GM23338 (cell line): ENCODE data around the gene HADHB. TPM values are rescaled to one million over a fixed set of nuclear protein-coding genes. Genes with fewer than 3 reads are reported as not detected.

ENCODE experiments used
- ATAC-seq: fragments of 200-7000 bp; cut with Tn5 transposase; 3 replicates; pipeline ENCODE4 v1.9.1; 2020
- DNase-seq: peaks from one replicate; pipeline ENCODE4 v3.0.0-alpha.2; 2015; ENCODE audit warnings: low spot score
- H2AFZ ChIP-seq: fragments of 200-600 bp; sonication (generic); 2 replicates; pipeline ENCODE4 v1.8.0; 2016; ENCODE audit warnings: antibody characterized with exemption, mild to moderate bottlenecking, moderate library complexity
- H3F3A ChIP-seq: fragments of 200-600 bp; sonication (generic); replicated peaks from 2 replicates; pipeline ENCODE4 v1.8.0; 2017; ENCODE audit warnings: antibody characterized with exemption, mixed run types, low read depth
- H3K27ac ChIP-seq: fragments of 200-600 bp; sonication (generic); 2 replicates; pipeline ENCODE4 v1.6.1; 2016; ENCODE audit warnings: low read depth
- H3K27me3 ChIP-seq: fragments of 200-600 bp; sonication (generic); 2 replicates; pipeline ENCODE4 v1.8.0; 2016; ENCODE audit warnings: mild to moderate bottlenecking, mixed run types, moderate library complexity; ENCODE audit not compliant: insufficient read depth
- H3K36me3 ChIP-seq: fragments of 200-600 bp; sonication (generic); 2 replicates; pipeline ENCODE4 v1.8.0; 2016; ENCODE audit warnings: mild to moderate bottlenecking; ENCODE audit not compliant: insufficient read depth
- H3K4me1 ChIP-seq: fragments of 200-600 bp; sonication (generic); 2 replicates; pipeline ENCODE4 v1.8.0; 2016; ENCODE audit warnings: mild to moderate bottlenecking, moderate library complexity; ENCODE audit not compliant: insufficient read depth
- H3K4me2 ChIP-seq: fragments of 200-600 bp; sonication (generic); 2 replicates; pipeline ENCODE4 v1.7.1; 2017; ENCODE audit warnings: mixed run types
- H3K4me3 ChIP-seq: fragments of 200-600 bp; sonication (generic); 2 replicates; pipeline ENCODE4 v1.6.1; 2016; ENCODE audit warnings: mixed run types
- H3K79me2 ChIP-seq: fragments of 200-600 bp; sonication (generic); replicated peaks from 2 replicates; pipeline ENCODE4 v1.8.0; 2017; ENCODE audit warnings: mild to moderate bottlenecking; ENCODE audit not compliant: insufficient read depth
- H3K9me2 ChIP-seq: fragments of 200-600 bp; sonication (generic); 2 replicates; pipeline ENCODE4 v1.8.0; 2017; ENCODE audit not compliant: insufficient read depth
- H4K20me1 ChIP-seq: fragments of 200-600 bp; sonication (generic); replicated peaks from 2 replicates; pipeline ENCODE4 v1.8.0; 2017; ENCODE audit warnings: mild to moderate bottlenecking; ENCODE audit not compliant: insufficient read depth
- H3K27ac Mint-ChIP-seq: 2 replicates; pipeline ENCODE4 v1.8.0; 2020; ENCODE audit warnings: inconsistent platforms, mild to moderate bottlenecking, moderate library complexity, mixed read lengths
- H3K27me3 Mint-ChIP-seq: 3 replicates; pipeline ENCODE4 v1.8.0; 2022; ENCODE audit warnings: low read depth, mild to moderate bottlenecking, moderate library complexity, mixed read lengths, inconsistent platforms; ENCODE audit not compliant: insufficient read depth, poor library complexity
- H3K36me3 Mint-ChIP-seq: 3 replicates; pipeline ENCODE4 v1.8.0; 2021; ENCODE audit warnings: low read depth, mild to moderate bottlenecking, inconsistent platforms, moderate library complexity, mixed read lengths
- H3K4me1 Mint-ChIP-seq: 3 replicates; pipeline ENCODE4 v1.8.0; 2020; ENCODE audit warnings: mild to moderate bottlenecking, inconsistent platforms, mixed read lengths
- H3K4me3 Mint-ChIP-seq: 3 replicates; pipeline ENCODE4 v1.8.0; 2021; ENCODE audit warnings: moderate library complexity, mild to moderate bottlenecking, inconsistent platforms, mixed read lengths
- H3K9me3 Mint-ChIP-seq: 3 replicates; pipeline ENCODE4 v1.8.0; 2020; ENCODE audit warnings: moderate library complexity, mild to moderate bottlenecking, inconsistent platforms, mixed read lengths
- CTCF ChIP-seq, 2 experiments: fragments of 200-600 bp in 1 of 2; sonication (generic) in 1 of 2; conservative IDR thresholded peaks; 2 replicates each; pipeline versions ENCODE4 v1.5.1 to v1.6.1; 2016 to 2017; ENCODE audit warnings: antibody characterized with exemption in 2 of 2, low read depth in 2 of 2, mild to moderate bottlenecking in 2 of 2, moderate library complexity in 1 of 2
- ETS1 ChIP-seq: IDR thresholded peaks from 2 replicates; pipeline ENCODE4 v1.6.1; 2016; ENCODE audit warnings: antibody characterized with exemption
- EZH2 ChIP-seq: fragments of 200-600 bp; sonication (generic); IDR thresholded peaks from one replicate; pipeline ENCODE4 v1.8.0; 2017; ENCODE audit warnings: antibody characterized with exemption, mild to moderate bottlenecking, low read depth; ENCODE audit not compliant: unreplicated experiment
- EZH2phosphoT487 ChIP-seq: fragments of 200-600 bp; sonication (generic); IDR thresholded peaks from one replicate; pipeline ENCODE4 v1.8.1; 2018; ENCODE audit warnings: antibody characterized with exemption; ENCODE audit not compliant: unreplicated experiment
- NANOG ChIP-seq: IDR thresholded peaks from 2 replicates; pipeline ENCODE4 v1.6.1; 2016; ENCODE audit warnings: antibody characterized with exemption, borderline replicate concordance
- POLR2AphosphoS5 ChIP-seq: IDR thresholded peaks from 2 replicates; pipeline ENCODE4 v1.6.1; 2016; ENCODE audit warnings: antibody characterized with exemption, low read depth
- STAT1 ChIP-seq: IDR thresholded peaks from one replicate; pipeline ENCODE4 v1.6.1; 2016; ENCODE audit warnings: antibody characterized with exemption; ENCODE audit not compliant: unreplicated experiment
- ZNF114 ChIP-seq: fragments of 250-450 bp; sonication (Bioruptor Pico); IDR thresholded peaks from 2 replicates; pipeline ENCODE4 v1.5.0; 2020; ENCODE audit warnings: mild to moderate bottlenecking, moderate library complexity
- ZNF331 ChIP-seq: fragments of 250-450 bp; sonication (Bioruptor Pico); IDR thresholded peaks from 2 replicates; pipeline ENCODE4 v1.5.0; 2020; ENCODE audit warnings: low read depth, mild to moderate bottlenecking, moderate library complexity
- polyA plus RNA-seq: library from polyadenylated mRNA; unstranded; fragments of >200 nt; fragmentation: Nextera tagmentation; extraction: Ambion mirVana; gene quantifications from 2 replicates; pipeline ENCODE4 v1.2.1, GENCODE V29; 2016
- total RNA-seq: library from RNA; depleted of rRNA; stranded (reverse); fragments of >200 nt; shearing (Covaris generic); gene quantifications from 2 replicates; pipeline ENCODE4 v1.2.3, GENCODE V29; 2014
- TF ChIP-seq, protein P1 (sequence below): fragments of 250-450 bp; sonication (Bioruptor Pico); IDR thresholded peaks from 2 replicates; pipeline ENCODE4 v1.5.0; 2020; ENCODE audit warnings: mild to moderate bottlenecking, moderate library complexity

HADHB gene
- total and polyA plus RNA-seq, 2 experiments from 2014 or later, result 41.1 to 43.4 TPM

DNA sequence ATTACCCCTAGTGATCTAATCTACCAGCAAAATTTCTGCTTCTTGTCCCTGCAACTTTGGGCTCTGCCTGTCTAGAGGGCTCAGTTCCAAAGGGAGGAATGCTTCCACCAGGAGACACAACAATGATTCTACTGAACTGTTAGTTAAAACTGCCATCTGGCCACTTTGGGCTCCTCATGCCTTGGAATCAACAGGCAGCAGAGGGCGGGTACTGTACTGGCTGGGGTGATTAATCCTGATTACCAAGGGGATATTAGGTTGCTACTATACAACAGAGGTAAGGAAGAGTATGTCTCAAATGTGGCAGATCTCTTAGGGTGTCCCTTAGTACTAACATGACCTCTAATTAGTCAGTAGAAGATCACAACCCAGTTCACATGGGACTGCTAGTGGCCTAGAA lies 21.7 kb upstream of the HADHB start:
- no peak overlapping the region for H3K27ac Mint-ChIP-seq
- no peak for TF ChIP-seq NANOG
- no peak for TF ChIP-seq EZH2
- TF ChIP-seq ZNF331 (CRISPR knock-in tag), result no peak
- TF ChIP-seq STAT1, result no peak
- no peak for TF ChIP-seq CTCF (conservative IDR thresholded peaks at IDR 0.05; ENCODE audit: low read depth in 2 of 2)
- no peak for TF ChIP-seq POLR2AphosphoS5
- TF ChIP-seq EZH2phosphoT487, result no peak
- TF ChIP-seq, protein P1, sequence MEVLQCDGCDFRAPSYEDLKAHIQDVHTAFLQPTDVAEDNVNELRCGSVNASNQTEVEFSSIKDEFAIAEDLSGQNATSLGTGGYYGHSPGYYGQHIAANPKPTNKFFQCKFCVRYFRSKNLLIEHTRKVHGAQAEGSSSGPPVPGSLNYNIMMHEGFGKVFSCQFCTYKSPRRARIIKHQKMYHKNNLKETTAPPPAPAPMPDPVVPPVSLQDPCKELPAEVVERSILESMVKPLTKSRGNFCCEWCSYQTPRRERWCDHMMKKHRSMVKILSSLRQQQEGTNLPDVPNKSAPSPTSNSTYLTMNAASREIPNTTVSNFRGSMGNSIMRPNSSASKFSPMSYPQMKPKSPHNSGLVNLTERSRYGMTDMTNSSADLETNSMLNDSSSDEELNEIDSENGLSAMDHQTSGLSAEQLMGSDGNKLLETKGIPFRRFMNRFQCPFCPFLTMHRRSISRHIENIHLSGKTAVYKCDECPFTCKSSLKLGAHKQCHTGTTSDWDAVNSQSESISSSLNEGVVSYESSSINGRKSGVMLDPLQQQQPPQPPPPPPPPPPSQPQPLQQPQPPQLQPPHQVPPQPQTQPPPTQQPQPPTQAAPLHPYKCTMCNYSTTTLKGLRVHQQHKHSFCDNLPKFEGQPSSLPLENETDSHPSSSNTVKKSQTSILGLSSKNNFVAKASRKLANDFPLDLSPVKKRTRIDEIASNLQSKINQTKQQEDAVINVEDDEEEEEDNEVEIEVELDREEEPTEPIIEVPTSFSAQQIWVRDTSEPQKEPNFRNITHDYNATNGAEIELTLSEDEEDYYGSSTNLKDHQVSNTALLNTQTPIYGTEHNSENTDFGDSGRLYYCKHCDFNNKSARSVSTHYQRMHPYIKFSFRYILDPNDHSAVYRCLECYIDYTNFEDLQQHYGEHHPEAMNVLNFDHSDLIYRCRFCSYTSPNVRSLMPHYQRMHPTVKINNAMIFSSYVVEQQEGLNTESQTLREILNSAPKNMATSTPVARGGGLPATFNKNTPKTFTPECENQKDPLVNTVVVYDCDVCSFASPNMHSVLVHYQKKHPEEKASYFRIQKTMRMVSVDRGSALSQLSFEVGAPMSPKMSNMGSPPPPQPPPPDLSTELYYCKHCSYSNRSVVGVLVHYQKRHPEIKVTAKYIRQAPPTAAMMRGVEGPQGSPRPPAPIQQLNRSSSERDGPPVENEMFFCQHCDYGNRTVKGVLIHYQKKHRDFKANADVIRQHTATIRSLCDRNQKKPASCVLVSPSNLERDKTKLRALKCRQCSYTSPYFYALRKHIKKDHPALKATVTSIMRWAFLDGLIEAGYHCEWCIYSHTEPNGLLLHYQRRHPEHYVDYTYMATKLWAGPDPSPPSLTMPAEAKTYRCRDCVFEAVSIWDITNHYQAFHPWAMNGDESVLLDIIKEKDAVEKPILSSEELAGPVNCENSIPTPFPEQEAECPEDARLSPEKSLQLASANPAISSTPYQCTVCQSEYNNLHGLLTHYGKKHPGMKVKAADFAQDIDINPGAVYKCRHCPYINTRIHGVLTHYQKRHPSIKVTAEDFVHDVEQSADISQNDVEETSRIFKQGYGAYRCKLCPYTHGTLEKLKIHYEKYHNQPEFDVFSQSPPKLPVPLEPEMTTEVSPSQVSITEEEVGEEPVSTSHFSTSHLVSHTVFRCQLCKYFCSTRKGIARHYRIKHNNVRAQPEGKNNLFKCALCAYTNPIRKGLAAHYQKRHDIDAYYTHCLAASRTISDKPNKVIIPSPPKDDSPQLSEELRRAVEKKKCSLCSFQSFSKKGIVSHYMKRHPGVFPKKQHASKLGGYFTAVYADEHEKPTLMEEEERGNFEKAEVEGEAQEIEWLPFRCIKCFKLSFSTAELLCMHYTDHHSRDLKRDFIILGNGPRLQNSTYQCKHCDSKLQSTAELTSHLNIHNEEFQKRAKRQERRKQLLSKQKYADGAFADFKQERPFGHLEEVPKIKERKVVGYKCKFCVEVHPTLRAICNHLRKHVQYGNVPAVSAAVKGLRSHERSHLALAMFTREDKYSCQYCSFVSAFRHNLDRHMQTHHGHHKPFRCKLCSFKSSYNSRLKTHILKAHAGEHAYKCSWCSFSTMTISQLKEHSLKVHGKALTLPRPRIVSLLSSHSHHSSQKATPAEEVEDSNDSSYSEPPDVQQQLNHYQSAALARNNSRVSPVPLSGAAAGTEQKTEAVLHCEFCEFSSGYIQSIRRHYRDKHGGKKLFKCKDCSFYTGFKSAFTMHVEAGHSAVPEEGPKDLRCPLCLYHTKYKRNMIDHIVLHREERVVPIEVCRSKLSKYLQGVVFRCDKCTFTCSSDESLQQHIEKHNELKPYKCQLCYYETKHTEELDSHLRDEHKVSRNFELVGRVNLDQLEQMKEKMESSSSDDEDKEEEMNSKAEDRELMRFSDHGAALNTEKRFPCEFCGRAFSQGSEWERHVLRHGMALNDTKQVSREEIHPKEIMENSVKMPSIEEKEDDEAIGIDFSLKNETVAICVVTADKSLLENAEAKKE, result no peak
- TF ChIP-seq ZNF114, result no peak
- TF ChIP-seq ETS1, result no peak
- DNase-seq (no peak), ATAC-seq (no peak)
- H3K36me3 ChIP-seq, result peaks cover 23% of the 10 kb centered on the region
- H3F3A ChIP-seq, result no peaks in the 10 kb centered on the region
- H4K20me1 ChIP-seq, result no peaks in the 10 kb centered on the region
- H3K9me3 Mint-ChIP-seq, result peaks cover 10% of the 10 kb centered on the region; the same call in 2 of the 3 replicates
- H3K9me2 ChIP-seq, result no peaks in the 10 kb centered on the region
- no peak overlapping the region for H3K27ac ChIP-seq
- no peak overlapping the region for H3K4me3 Mint-ChIP-seq
- H3K4me1 ChIP-seq, result no peaks in the 10 kb centered on the region
- H3K4me2 ChIP-seq, result no peak overlapping the region
- H3K36me3 Mint-ChIP-seq, result peaks cover 37% of the 10 kb centered on the region
- no peaks in the 10 kb centered on the region for H3K27me3 ChIP-seq
- no peaks in the 10 kb centered on the region for H3K79me2 ChIP-seq
- no peak overlapping the region for H3K4me3 ChIP-seq
- H2AFZ ChIP-seq, result no peak overlapping the region
- no peaks in the 10 kb centered on the region for H3K4me1 Mint-ChIP-seq
- H3K27me3 Mint-ChIP-seq, result peaks cover 2% of the 10 kb centered on the region
